Stimulated activated CD4-positive, alpha-beta T cell treated with anti-CD3 and anti-CD28 coated beads, Interleukin-15, amount 100 ng/mL, for 48 hours (primary cell): ENCODE measurements around the gene PYGO2.
"Not testable (repeated sequence)": the region's sequence is repeated elsewhere in the genome, so short reads cannot be mapped to it uniquely, and the experiment has no call there.

ENCODE experiments used
- DNase-seq, 2 donors: peaks; one replicate each; pipeline ENCODE4 v3.0.0-alpha.2; 2020; ENCODE audit warnings: low read depth in 2 of 2

PYGO2 gene

DNA sequence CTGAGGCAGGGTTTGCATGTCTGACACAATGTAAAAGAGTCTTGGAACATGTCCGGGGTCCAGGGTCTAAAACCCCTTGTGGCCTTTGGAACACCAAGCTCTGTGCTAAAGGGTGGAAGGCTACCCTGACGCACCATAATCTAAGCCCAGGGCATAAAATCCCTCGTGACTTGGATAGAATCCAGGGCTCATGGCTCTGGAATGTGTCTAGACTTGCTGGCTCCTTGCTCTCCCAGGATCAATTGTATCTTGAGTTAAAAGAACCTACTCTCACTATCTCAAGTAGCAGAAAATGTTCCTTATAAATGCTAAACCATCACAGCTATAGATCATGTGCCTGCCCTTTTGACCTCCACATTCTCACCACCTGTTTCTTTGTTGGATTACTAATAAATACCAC lies 53.5 kb downstream of the PYGO2 start:
- not testable (repeated sequence) for DNase-seq
